Measurements from ENCODE around the gene IGFN1. TPM values are rescaled to one million over a fixed set of nuclear protein-coding genes. Genes with fewer than 3 reads are reported as not detected.
A peak's percentile ranks its signal among the peaks of the same experiment; 100 is the strongest.

IGFN1 gene
- total RNA-seq, 1 donor from 2014 or later = 0.86 TPM

DNA sequence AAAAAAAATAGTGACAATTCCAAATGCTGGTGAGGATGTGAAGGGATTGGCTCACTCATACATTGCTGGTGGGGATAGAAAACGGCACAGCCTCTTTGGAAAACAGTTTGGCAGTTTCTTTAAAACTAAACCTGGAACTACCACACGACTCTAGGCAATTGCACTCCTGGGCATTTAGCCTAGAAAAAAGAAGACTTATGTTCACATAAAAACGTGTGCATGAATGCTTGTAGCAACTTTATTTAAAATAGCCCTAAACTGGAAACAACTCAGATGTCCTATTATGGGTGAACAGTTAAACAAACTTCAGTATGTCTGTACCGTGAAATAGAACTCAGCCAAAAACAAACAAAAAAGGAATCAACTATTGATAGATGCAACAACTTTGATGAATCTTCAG lies 26.9 kb upstream of the IGFN1 start:
- TF ChIP-seq, protein P1, sequence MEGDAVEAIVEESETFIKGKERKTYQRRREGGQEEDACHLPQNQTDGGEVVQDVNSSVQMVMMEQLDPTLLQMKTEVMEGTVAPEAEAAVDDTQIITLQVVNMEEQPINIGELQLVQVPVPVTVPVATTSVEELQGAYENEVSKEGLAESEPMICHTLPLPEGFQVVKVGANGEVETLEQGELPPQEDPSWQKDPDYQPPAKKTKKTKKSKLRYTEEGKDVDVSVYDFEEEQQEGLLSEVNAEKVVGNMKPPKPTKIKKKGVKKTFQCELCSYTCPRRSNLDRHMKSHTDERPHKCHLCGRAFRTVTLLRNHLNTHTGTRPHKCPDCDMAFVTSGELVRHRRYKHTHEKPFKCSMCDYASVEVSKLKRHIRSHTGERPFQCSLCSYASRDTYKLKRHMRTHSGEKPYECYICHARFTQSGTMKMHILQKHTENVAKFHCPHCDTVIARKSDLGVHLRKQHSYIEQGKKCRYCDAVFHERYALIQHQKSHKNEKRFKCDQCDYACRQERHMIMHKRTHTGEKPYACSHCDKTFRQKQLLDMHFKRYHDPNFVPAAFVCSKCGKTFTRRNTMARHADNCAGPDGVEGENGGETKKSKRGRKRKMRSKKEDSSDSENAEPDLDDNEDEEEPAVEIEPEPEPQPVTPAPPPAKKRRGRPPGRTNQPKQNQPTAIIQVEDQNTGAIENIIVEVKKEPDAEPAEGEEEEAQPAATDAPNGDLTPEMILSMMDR (conservative IDR thresholded peaks at IDR 0.05; ENCODE audit: low read depth, low read length) = no peak
- H3K4me3 ChIP-seq (ENCODE audit: low read depth, low read length) = no peak overlapping the region
- no peak for DNase-seq (ENCODE audit: low read depth)

DNA sequence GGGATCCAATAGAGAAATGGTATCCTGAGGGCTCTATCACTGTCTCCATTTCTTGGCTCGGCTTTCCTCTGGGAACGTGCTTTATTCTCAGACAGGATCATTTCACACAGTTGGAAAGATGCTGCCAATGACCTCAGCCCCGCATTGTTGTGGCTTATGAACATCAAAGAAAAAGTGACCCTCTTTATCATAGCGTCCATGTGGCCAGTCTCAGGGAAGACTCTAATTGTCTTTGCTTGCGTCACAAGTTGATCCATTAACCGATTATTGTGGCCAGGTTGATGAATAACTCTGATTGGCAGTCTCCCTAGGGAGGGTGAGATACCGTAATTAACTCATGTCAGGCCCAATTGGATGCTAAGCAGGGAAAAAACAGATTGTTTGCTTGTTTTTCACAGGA lies 26.0 kb upstream of the IGFN1 start:
- TF ChIP-seq, protein P1 (conservative IDR thresholded peaks at IDR 0.05; ENCODE audit: low read depth, low read length) = no peak
- peak; percentile 61 for DNase-seq (ENCODE audit: low read depth)
- no peak overlapping the region for H3K4me3 ChIP-seq (ENCODE audit: low read depth, low read length)

DNA sequence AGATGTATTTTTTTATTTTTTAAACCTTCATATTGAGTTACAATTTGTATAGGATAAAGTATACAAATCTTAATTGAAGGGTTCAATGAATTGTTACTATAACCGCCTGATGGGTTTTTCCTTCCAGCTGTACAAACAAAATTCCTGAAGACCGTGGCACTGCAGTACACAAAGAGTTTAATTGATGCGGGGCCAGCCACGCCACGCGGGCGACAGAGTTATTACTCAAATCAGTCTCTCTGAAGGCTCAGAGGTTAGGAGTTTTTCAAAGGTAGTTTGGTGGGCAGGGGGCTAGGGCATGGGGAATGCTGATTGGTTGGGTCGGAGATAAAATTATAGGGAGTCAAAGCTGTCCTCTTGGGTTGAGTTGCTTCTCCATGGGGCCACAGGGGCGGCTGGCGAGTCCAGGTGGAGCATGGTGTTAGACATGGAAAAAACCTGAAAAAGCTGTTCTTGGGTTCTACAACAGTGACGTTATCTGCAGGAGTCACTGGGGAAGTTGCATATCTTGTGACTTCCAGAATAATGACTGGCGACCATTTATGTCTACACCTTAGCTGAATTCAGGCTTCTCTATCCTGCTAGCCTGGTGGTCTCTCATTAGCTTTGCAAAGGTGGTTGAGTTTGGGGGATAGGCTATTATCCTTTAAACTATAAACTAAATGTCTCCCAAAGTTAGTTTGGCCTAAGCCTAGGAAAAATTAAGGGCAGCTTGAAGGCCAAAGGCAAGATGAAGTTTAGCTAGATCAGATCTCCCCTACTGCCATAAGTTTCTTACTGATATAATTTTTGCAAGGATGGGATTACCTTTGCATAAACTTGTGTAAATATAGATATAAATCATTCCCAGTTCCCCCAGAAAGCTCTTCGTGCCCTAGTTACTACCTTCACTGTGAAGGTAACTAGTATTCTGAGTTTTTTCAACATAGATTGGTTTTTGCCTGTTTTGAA lies 23.3 kb upstream of the IGFN1 start:
- no peak for DNase-seq (ENCODE audit: low read depth)
- H3K4me3 ChIP-seq (ENCODE audit: low read depth, low read length) = no peak overlapping the region
- TF ChIP-seq, protein P1 (conservative IDR thresholded peaks at IDR 0.05; ENCODE audit: low read depth, low read length) = no peak

DNA sequence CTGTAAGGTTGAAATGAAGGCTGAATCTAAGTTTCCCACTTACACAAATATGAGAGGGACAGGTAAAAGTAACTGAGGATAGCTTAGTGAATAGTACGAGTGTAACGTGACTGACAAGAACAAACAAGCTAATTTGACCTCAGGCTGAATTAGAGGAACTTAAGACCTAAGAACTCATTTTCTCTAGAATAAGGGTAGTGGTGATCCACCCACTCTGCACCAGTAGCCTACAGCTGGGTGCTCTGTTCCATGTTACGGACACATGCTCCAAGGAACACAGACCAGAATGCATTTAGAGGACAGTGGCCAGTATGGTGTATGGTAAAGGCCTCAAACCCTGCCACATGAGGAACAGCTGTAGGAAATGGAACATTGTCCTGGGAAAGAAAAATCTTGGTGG lies 21.4 kb upstream of the IGFN1 start:
- DNase-seq (ENCODE audit: low read depth) = no peak
- TF ChIP-seq, protein P1 (conservative IDR thresholded peaks at IDR 0.05; ENCODE audit: low read depth, low read length) = no peak
- no peak overlapping the region for H3K4me3 ChIP-seq (ENCODE audit: low read depth, low read length)

DNA sequence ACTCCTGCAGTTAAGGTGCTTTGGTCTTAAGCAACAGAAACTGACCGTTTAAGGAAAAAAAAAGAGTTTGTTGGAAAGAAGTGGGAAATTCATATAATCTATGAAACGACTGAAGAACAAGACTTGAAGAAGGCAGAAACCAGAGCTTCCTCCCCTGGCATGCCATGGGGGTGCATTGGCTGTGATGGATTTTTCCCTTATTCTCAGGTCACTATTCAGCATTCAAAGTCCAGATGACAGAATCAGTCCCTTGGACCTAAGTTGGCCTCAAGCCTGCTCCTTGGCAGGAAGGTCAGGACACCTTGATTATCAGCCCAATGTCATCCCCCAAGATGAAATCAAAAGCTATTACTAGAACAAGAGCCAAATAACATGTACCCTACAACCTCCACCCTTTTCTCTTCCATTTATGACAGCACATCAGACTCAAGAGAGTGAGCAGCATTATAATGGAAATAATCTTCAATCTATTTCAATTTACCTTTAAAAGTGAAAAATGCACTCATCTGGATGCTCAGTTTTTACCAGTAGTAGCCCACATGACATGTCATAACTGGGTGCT lies 20.6 kb upstream of the IGFN1 start:
- TF ChIP-seq, protein P1 (conservative IDR thresholded peaks at IDR 0.05; ENCODE audit: low read depth, low read length) = no peak
- no peak for DNase-seq (ENCODE audit: low read depth)
- H3K4me3 ChIP-seq (ENCODE audit: low read depth, low read length) = no peak overlapping the region

DNA sequence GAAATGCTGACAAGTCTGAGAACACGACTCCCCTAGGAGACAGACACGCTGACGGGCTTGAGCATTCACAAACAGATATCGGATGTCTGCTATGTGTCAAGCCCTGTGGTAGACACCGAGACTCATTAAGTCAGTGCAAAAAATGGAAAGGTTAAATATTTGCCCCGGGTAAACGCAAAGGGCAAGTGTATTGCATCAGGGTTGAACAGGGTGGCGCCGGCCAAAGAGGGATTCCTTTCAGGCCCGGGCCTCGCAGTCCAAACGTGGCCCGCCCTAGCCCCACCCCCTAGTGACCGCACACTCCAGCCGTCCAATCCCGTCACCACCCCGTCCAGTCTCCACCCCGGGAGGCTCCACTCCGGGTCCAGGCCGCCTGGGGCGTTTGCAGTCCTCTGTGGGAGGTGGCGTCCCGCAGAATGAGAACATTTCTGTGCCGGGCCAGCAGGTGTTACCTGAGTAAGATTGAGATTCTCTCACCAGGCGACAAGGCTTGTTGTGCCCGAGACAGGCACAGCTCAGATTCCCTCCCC lies 20.0 kb upstream of the IGFN1 start:
- H3K4me3 ChIP-seq (ENCODE audit: low read depth, low read length) = peak overlapping the region; percentile 61
- DNase-seq (ENCODE audit: low read depth) = peak; percentile 75
- TF ChIP-seq, protein P1 (conservative IDR thresholded peaks at IDR 0.05; ENCODE audit: low read depth, low read length) = no peak
